ENCODE data around the gene CACNA2D3. TPM values are rescaled to one million over a fixed set of nuclear protein-coding genes. Genes with fewer than 3 reads are reported as not detected.

Gene CACNA2D3
- total and polyA plus RNA-seq, 12 donors, result 0.51 to 43.5 (median 19.3) TPM

DNA sequence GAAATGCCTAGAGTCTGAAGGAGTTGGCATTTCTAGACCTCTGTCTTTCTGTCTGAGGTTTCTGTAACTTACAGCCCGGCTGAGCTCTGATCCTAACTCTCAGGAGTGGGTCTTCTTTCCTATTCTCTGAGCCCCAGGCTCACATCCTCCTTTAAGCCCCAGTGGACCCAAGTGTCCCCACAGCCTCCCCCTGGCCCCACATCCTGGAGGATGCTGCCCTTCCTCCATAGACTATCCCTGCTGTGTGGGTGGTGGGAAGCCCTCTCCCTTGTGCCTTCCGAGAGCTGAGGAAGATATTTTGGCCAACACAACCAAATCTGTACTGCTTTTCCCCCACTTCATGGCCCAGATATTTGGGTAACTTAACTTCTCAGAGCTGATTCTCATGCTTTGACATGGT is 654.2 kb downstream of the CACNA2D3 start:
- Histone ChIP-seq H3K27me3 (no peaks in the 10 kb centered on the region), H3K36me3 (no peaks in the 10 kb centered on the region), H3K4me1 (no peaks in the 10 kb centered on the region), H3K4me3 (no peak overlapping the region), H3K27ac (no peak overlapping the region), H3K9me3 (no peaks in the 10 kb centered on the region)
- WGBS, 2 donors, result 88 to 90% methylated on average over 2 of the region's 2 CpGs
- DNase-seq, result no peak
- intact Hi-C loops (cut with DNase I), result no loop called here
- TF ChIP-seq, protein P1, sequence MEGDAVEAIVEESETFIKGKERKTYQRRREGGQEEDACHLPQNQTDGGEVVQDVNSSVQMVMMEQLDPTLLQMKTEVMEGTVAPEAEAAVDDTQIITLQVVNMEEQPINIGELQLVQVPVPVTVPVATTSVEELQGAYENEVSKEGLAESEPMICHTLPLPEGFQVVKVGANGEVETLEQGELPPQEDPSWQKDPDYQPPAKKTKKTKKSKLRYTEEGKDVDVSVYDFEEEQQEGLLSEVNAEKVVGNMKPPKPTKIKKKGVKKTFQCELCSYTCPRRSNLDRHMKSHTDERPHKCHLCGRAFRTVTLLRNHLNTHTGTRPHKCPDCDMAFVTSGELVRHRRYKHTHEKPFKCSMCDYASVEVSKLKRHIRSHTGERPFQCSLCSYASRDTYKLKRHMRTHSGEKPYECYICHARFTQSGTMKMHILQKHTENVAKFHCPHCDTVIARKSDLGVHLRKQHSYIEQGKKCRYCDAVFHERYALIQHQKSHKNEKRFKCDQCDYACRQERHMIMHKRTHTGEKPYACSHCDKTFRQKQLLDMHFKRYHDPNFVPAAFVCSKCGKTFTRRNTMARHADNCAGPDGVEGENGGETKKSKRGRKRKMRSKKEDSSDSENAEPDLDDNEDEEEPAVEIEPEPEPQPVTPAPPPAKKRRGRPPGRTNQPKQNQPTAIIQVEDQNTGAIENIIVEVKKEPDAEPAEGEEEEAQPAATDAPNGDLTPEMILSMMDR (IDR thresholded peaks at IDR 0.05), result no peak
- ATAC-seq, result no peak

DNA sequence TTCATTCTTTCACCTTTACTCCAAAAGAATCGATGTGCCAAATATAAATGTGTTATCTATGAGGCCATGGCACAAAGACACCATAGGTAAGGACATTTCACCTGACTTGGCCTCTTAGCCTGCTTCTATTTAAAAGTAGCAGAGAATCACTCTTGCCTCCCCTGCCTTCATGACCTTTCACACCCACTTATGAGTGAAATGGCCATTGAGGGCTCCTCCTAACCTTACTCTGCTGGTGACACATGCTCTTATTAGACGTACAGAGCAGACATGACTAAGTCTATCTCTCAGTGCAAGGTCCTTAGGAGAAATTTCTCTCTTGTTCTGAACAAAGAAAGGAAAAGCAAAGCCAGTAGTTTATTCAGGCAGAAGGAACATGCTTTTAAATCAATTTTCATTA is 654.8 kb downstream of the CACNA2D3 start:
- DNase-seq (no peak), ATAC-seq (peak in 1 of 8 donors; percentile 64)
- no peaks in the 10 kb centered on the region for H3K36me3 ChIP-seq
- no peaks in the 10 kb centered on the region for H3K9me3 ChIP-seq
- whole genome bisulfite sequencing, 2 donors, result 52 to 53% methylated on average over 2 of the region's 2 CpGs
- intact Hi-C loops (cut with DNase I), result no loop called here
- H3K4me1 ChIP-seq, result no peaks in the 10 kb centered on the region
- H3K27me3 ChIP-seq, result no peaks in the 10 kb centered on the region
- TF ChIP-seq, protein P1 (IDR thresholded peaks at IDR 0.05), result no peak
- H3K4me3 ChIP-seq, result no peak overlapping the region
- no peak overlapping the region for H3K27ac ChIP-seq

DNA sequence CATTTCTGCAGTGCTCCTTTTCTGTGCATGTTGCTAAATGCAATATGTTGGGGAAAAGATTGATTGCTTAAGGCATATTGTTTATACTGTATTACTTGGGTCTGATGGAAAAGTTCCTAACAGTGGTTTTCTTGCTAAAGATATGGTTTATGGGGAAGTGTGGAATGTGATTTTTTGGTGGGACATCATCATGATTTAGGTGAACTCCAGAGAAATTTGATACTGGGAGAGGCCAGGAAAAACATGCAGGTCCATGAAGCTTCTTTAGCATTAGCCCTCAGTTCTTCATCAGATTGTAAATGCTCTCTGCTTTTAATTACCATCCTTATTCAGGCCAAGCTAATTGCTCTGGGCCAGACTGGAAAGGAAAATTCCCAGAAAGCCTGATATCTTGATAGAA is 658.0 kb downstream of the CACNA2D3 start:
- Histone ChIP-seq H3K9me3 (no peaks in the 10 kb centered on the region), H3K4me1 (no peaks in the 10 kb centered on the region), H3K27me3 (no peaks in the 10 kb centered on the region), H3K36me3 (no peaks in the 10 kb centered on the region), H3K27ac (no peak overlapping the region), H3K4me3 (no peak overlapping the region)
- TF ChIP-seq, protein P1 (IDR thresholded peaks at IDR 0.05), result no peak
- intact Hi-C loops (cut with DNase I), result no loop called here
- DNase-seq (no peak), ATAC-seq (no peak)

DNA sequence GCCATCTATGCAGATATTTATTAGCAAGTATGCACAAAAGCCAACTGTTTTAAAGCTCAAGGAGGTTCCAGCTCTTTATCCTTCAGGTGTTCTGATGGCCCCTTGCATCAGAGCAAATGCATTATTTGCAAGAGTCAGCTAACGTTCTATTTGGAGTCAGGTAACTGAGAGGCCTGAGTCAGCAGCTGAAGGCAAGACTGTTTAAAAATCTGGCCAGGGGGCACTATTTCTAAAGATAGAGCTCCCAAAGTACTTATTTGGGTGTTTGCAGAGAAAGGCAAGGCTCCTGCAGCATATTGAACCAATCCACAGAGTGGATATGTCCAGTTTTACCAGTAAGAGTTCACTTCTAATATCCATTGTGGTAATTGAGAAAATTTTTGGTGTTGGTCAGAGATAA is 659.4 kb downstream of the CACNA2D3 start:
- ATAC-seq, result no peak
- Histone ChIP-seq H3K4me3 (no peak overlapping the region), H3K27me3 (no peaks in the 10 kb centered on the region), H3K9me3 (no peaks in the 10 kb centered on the region), H3K36me3 (no peaks in the 10 kb centered on the region), H3K27ac (no peak overlapping the region), H3K4me1 (no peaks in the 10 kb centered on the region)
- intact Hi-C loops (cut with DNase I), result no loop called here
- TF ChIP-seq, protein P1 (IDR thresholded peaks at IDR 0.05), result no peak
- WGBS, 2 donors, result 39 to 59% methylated on average over 1 of the region's 1 CpG
- DNase-seq, result no peak

DNA sequence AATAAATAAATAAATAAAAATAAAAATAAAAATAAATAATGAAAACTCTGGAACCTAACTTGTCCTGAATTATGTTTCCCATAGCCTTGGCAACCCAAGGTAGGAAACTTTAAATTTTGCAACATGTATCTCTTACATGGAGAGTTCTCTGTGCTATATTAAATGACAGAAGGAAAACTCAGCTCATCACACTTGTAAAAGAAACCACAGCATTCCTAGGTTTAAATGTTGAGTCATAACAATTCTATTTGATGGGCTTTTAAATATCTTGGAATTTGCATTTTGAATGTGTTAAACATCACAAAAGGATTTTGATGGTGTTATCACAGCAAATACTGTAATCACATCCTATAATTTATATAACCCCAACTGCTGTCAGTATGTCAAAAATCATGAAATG is 661.3 kb downstream of the CACNA2D3 start:
- Histone ChIP-seq H3K4me1 (no peaks in the 10 kb centered on the region), H3K36me3 (no peaks in the 10 kb centered on the region), H3K9me3 (peaks cover 0 to 12% (median 0%) of the 10 kb centered on the region in 11 donors), H3K27me3 (no peaks in the 10 kb centered on the region), H3K4me3 (no peak overlapping the region), H3K27ac (no peak overlapping the region)
- TF ChIP-seq, protein P1 (IDR thresholded peaks at IDR 0.05), result no peak
- intact Hi-C loops (cut with DNase I), result no loop called here
- ATAC-seq (no peak), DNase-seq (no peak)
